GM19239 (cell line): ENCODE measurements around the gene AGBL4.
A peak's percentile ranks its signal among the peaks of the same experiment; 100 is the strongest.
"Not testable (repeated sequence)": the region's sequence is repeated elsewhere in the genome, so short reads cannot be mapped to it uniquely, and the experiment has no call there.

Experiments
- DNase-seq: peaks from one replicate; pipeline ENCODE4 v3.0.0; 2011; ENCODE audit warnings: low spot score; ENCODE audit not compliant: insufficient read length
- FAIRE-seq: peaks from 2 replicates; lab custom pipeline; 2011; peaks lifted over from hg19 to GRCh38; lab: Jason Lieb, UNC

AGBL4 gene

GRCh38 chr1:48548985-48549384, 1474.8 kb downstream of the AGBL4 start:
- FAIRE-seq (no peak), DNase-seq (no peak)

GRCh38 chr1:48547561-48548220, 1476.1 kb downstream of the AGBL4 start:
- no peak for FAIRE-seq
- DNase-seq, result no peak

GRCh38 chr1:48543854-48544253, 1479.9 kb downstream of the AGBL4 start:
- FAIRE-seq, result no peak
- DNase-seq, result no peak

- FAIRE-seq (no peak), DNase-seq (no peak)
Measured at GRCh38 chr1:48540587-48540986, 1483.2 kb downstream of the AGBL4 start.

- FAIRE-seq, result no peak
- no peak for DNase-seq
Measured at GRCh38 chr1:48536477-48536876, 1487.3 kb downstream of the AGBL4 start.

- FAIRE-seq (no peak), DNase-seq (no peak)
Measured at GRCh38 chr1:48532976-48533375, 1490.8 kb downstream of the AGBL4 start.

GRCh38 chr1:48530727-48531351, 1492.9 kb downstream of the AGBL4 start:
- no peak for FAIRE-seq

GRCh38 chr1:48527051-48527450, 1496.7 kb downstream of the AGBL4 start:
- FAIRE-seq (no peak), DNase-seq (no peak)

More at GRCh38 chr1:48530727-48531351, 1492.9 kb downstream of the AGBL4 start:
- peak; percentile 57 for DNase-seq

GRCh38 chr1:48526008-48526710, 1497.6 kb downstream of the AGBL4 start:
- DNase-seq, result no peak
- FAIRE-seq, result no peak

- DNase-seq (no peak), FAIRE-seq (no peak)
Measured at GRCh38 chr1:48524892-48525467, 1498.8 kb downstream of the AGBL4 start.

GRCh38 chr1:48523558-48523957, 1500.2 kb downstream of the AGBL4 start:
- FAIRE-seq (no peak), DNase-seq (no peak)

- not testable (repeated sequence) for DNase-seq, FAIRE-seq
Measured at GRCh38 chr1:48519896-48520295, 1503.9 kb downstream of the AGBL4 start.

- no peak for FAIRE-seq
- no peak for DNase-seq
Measured at GRCh38 chr1:48506870-48507269, 1516.9 kb downstream of the AGBL4 start.

GRCh38 chr1:48500541-48501450, 1523.0 kb downstream of the AGBL4 start:
- FAIRE-seq (no peak), DNase-seq (no peak)

- FAIRE-seq (no peak), DNase-seq (no peak)
Measured at GRCh38 chr1:48499211-48499735, 1524.5 kb downstream of the AGBL4 start.

GRCh38 chr1:48498096-48498791, 1525.5 kb downstream of the AGBL4 start:
- FAIRE-seq (peak; percentile 63), DNase-seq (peak; percentile 32)

- DNase-seq (no peak), FAIRE-seq (no peak)
Measured at GRCh38 chr1:48495911-48496310, 1527.8 kb downstream of the AGBL4 start.

- no peak for DNase-seq
- no peak for FAIRE-seq
Measured at GRCh38 chr1:48495166-48495565, 1528.6 kb downstream of the AGBL4 start.
